Activated CD8-positive, alpha-beta T cell treated with anti-CD3 and anti-CD28 coated beads for 36 hours (primary cell): ENCODE results near the gene BLOC1S4. TPM values are rescaled to one million over a fixed set of nuclear protein-coding genes. Genes with fewer than 3 reads are reported as not detected.

Experiments
- ATAC-seq: fragments of 200-7000 bp; cut with Tn5 transposase; one replicate; pipeline ENCODE4 v1.10.0; 2021; ENCODE audit warnings: mild to moderate bottlenecking, moderate library complexity
- CTCF ChIA-PET: fragments of 350-600 bp; sonication (Branson Sonifier 250); formaldehyde crosslinking; loops from one replicate; lab custom pipeline; 2021; ENCODE audit warnings: antibody characterized with exemption; lab: Charles Lee
- POLR2A ChIA-PET: fragments of 350-600 bp; sonication (Branson Sonifier 250); formaldehyde crosslinking; loops from one replicate; lab custom pipeline; 2021; ENCODE audit warnings: antibody characterized with exemption; lab: Charles Lee
- DNase-seq: peaks from one replicate; pipeline ENCODE4 v3.0.0-alpha.2; 2020
- H3K27ac Mint-ChIP-seq: one replicate; pipeline ENCODE4 v1.8.0; 2021; ENCODE audit warnings: mild to moderate bottlenecking, mixed read lengths
- H3K27me3 Mint-ChIP-seq: one replicate; pipeline ENCODE4 v1.8.0; 2021; ENCODE audit warnings: mixed read lengths
- H3K36me3 Mint-ChIP-seq: one replicate; pipeline ENCODE4 v1.8.0; 2021; ENCODE audit warnings: low read depth, mixed read lengths
- H3K4me1 Mint-ChIP-seq: one replicate; pipeline ENCODE4 v1.8.0; 2021; ENCODE audit warnings: low read depth, mixed read lengths
- H3K4me3 Mint-ChIP-seq: one replicate; pipeline ENCODE4 v1.8.0; 2021; ENCODE audit warnings: mild to moderate bottlenecking, moderate library complexity, mixed read lengths
- H3K9me3 Mint-ChIP-seq: one replicate; pipeline ENCODE4 v1.8.0; 2021; ENCODE audit warnings: mixed read lengths
- intact Hi-C: fragments of 100-400 bp; cut with micrococcal nuclease; formaldehyde crosslinking; loops from one replicate; pipeline ENCODE4 v1.10.0; 2022
- total RNA-seq, 2 experiments: library from RNA; stranded (reverse); gene quantifications; one replicate each; pipeline ENCODE4 v1.2.3, GENCODE V29; 2021
- TF ChIP-seq, protein P1 (sequence below): fragments of 200-600 bp; IDR thresholded peaks from one replicate; pipeline ENCODE4 v1.8.0; 2022; ENCODE audit warnings: antibody characterized with exemption, mild to moderate bottlenecking

Gene BLOC1S4
- total RNA-seq, 2 experiments from 2014 or later, result 19.1 to 21.8 TPM

DNA sequence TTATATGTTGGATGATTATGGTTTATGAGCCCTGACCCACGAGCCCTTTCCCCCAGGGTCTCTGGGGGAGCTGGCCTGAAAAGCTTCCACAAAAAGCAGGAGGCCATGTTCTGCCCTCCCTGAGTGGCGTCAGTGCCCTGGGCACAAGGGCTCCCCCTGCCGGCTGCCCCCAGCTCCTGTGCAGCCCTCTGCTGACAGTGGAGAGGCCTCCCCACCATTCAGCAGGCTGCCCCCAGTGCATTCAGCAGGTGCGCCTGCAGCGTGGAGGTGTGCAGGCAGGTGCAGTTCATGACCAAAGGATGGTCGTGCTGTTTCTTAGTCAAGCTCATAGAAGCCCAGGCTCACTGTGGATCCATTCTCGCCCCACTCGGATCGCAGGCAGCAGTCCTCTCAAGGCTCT lies 34.8 kb upstream of the BLOC1S4 start:
- ATAC-seq (no peak), DNase-seq (no peak)
- Mint-ChIP-seq H3K36me3 (peaks cover 51% of the 10 kb centered on the region), H3K4me1 (peaks cover 45% of the 10 kb centered on the region), H3K27me3 (no peaks in the 10 kb centered on the region), H3K4me3 (no peak overlapping the region), H3K9me3 (peaks cover 4% of the 10 kb centered on the region), H3K27ac (peak overlapping the region; percentile 5)
- ChIA-PET CTCF (interaction anchor here (1.2 to 2.7 kb wide), 11 partner anchors 8 to 39 kb away, joined by 3 to 9 read pairs (median 5); no protein-coding TSS in a partner anchor), POLR2A (interaction anchor here (0.7 to 1.7 kb wide), 4 partner anchors 8 to 36 kb away, joined by 3 to 8 read pairs (median 3); partner anchors contain the start of gene BLOC1S4)
- TF ChIP-seq, protein P1, sequence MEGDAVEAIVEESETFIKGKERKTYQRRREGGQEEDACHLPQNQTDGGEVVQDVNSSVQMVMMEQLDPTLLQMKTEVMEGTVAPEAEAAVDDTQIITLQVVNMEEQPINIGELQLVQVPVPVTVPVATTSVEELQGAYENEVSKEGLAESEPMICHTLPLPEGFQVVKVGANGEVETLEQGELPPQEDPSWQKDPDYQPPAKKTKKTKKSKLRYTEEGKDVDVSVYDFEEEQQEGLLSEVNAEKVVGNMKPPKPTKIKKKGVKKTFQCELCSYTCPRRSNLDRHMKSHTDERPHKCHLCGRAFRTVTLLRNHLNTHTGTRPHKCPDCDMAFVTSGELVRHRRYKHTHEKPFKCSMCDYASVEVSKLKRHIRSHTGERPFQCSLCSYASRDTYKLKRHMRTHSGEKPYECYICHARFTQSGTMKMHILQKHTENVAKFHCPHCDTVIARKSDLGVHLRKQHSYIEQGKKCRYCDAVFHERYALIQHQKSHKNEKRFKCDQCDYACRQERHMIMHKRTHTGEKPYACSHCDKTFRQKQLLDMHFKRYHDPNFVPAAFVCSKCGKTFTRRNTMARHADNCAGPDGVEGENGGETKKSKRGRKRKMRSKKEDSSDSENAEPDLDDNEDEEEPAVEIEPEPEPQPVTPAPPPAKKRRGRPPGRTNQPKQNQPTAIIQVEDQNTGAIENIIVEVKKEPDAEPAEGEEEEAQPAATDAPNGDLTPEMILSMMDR, result no peak
- intact Hi-C loops, result no loop called here

DNA sequence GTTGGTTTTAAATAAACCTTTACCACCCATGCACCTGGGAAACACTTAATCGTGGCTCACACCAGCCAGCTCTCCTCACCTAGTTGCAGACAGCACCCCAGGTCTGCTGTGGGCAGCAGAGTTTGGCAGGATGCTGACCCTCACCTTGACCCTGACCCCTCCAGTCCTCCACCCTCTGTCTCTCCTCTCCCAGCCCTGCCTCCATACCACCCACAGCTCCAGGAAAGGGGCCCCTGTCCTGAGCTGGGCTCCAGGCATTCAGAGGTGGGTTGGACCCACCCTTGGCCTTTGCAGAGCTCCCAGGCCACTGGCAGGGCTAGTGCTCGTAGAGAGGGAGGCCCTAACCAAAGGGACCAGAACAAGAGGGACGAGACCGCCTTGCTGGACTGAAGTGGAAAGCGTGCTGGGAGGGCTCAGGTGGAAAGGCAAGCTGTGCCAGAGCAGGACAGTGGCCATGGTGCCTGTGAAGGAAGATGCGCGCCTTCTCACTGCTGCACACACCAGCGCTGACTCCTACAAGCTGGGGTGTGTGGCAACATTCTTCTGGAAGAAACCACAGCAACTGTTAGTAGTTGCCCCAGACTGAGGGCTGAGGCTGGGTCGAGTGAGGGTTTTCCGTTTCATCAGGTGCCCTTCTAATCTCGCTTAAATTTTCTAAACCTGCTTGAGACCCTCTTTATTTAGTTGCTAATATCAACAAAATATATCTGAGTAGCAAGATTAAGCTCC lies 32.9 kb upstream of the BLOC1S4 start:
- Mint-ChIP-seq H3K27ac (no peak overlapping the region), H3K4me1 (peaks cover 44% of the 10 kb centered on the region), H3K9me3 (peaks cover 4% of the 10 kb centered on the region), H3K36me3 (peaks cover 34% of the 10 kb centered on the region), H3K4me3 (no peak overlapping the region), H3K27me3 (no peaks in the 10 kb centered on the region)
- ChIA-PET CTCF (interaction anchor here (0.8 to 1.7 kb wide), 6 partner anchors 8 to 191 kb away, joined by 3 to 7 read pairs (median 4); a partner anchor contains a TSS), POLR2A (interaction anchor here (0.6 to 3.1 kb wide), 5 partner anchors 9 to 503 kb away, joined by 3 to 21 read pairs (median 5); partner anchors contain the start of gene MRFAP1L1)
- DNase-seq, result no peak
- no peak for ATAC-seq
- intact Hi-C loops, result no loop called here
- TF ChIP-seq, protein P1, result no peak

DNA sequence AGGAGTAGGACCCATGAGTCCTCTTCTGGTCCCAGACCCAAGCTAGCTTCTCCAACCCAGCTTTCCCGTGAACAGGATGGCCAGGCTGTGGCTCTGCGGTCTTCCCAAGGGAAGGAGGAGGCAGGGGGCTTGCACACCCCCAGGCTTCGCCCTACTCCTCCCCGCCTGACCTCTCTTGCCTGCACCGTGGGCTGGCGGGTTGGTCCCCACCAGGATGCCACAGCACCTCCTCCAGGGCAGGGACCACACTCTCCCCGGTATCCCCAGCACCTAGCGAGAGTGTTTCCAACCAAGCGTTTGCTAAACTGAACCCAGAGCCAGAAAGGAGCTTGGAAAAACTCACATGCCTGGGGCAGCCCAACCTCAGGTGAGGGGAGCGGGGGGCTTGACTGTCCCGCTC lies 31.3 kb upstream of the BLOC1S4 start:
- DNase-seq, result no peak
- Mint-ChIP-seq H3K4me3 (no peak overlapping the region), H3K27ac (no peak overlapping the region), H3K27me3 (no peaks in the 10 kb centered on the region), H3K9me3 (peaks cover 1% of the 10 kb centered on the region), H3K36me3 (peaks cover 21% of the 10 kb centered on the region), H3K4me1 (peaks cover 50% of the 10 kb centered on the region)
- intact Hi-C loops, result no loop called here
- no peak for ATAC-seq
- ChIA-PET CTCF (interaction anchor here (1.3 to 2.0 kb wide), 3 partner anchors 9 to 189 kb away, joined by 3 to 7 read pairs (median 4); no protein-coding TSS in a partner anchor), POLR2A (interaction anchor here (1.3 to 3.1 kb wide), 3 partner anchors 9 to 24 kb away, joined by 4 to 21 read pairs (median 7); a partner anchor contains a TSS)
- TF ChIP-seq, protein P1, result no peak

DNA sequence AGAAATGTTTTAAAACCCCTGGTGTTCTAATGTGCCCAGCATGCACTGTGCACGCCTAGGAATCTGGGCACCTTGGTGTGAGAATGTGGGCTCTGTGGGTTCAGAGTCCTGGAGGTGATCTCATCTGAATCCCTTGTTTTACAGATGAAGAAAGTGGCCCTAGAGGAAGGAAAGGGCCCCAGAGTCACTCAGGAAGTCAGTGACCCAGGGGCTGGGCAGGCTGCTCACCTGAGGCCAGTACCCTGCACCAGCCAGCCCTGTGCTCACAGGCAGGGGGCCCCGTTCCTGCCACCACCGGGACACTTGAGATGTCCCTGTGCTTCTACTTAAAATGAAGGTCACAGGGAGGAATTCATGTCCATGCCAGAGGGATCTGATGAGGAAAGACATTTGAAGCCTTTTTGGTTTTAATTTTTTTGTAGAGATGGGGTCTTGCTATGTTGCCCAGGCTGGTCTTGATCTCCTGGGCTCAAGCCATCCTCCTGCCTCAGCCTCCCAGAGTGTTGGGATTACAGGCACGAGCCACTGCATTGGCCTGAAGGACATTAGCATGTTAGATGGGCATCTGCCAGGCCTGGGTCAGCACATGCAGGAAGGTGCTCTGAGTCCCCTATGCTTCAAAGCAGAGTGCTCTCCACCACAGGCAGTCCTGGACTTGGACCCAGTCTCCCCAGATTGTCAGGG lies 29.7 kb upstream of the BLOC1S4 start:
- ATAC-seq, result no peak
- intact Hi-C loops, result no loop called here
- POLR2A ChIA-PET, result interaction anchor here (1.4 to 6.9 kb wide), 2 partner anchors 12 to 232 kb away, joined by 4 to 74 read pairs; a partner anchor contains a TSS
- Mint-ChIP-seq H3K27ac (no peak overlapping the region), H3K9me3 (no peaks in the 10 kb centered on the region), H3K27me3 (no peaks in the 10 kb centered on the region), H3K4me1 (peaks cover 57% of the 10 kb centered on the region), H3K36me3 (peaks cover 7% of the 10 kb centered on the region), H3K4me3 (no peak overlapping the region)
- CTCF ChIA-PET, result interaction anchor here (1.0 to 2.0 kb wide), 3 partner anchors 10 to 22 kb away, joined by 3 to 11 read pairs (median 7); no protein-coding TSS in a partner anchor
- no peak for DNase-seq
- TF ChIP-seq, protein P1, result no peak
